GM19438 (cell line): Measurements from ENCODE around the gene TBX4.
"Not testable (repeated sequence)": the region's sequence is repeated elsewhere in the genome, so short reads cannot be mapped to it uniquely, and the experiment has no call there.

Source experiments
- ATAC-seq: cut with Tn5 transposase; IDR thresholded peaks from one replicate; pipeline ENCODE4 v1.9.1; 2021; ENCODE audit warnings: low read depth; ENCODE audit not compliant: unreplicated experiment

The TBX4 gene

DNA sequence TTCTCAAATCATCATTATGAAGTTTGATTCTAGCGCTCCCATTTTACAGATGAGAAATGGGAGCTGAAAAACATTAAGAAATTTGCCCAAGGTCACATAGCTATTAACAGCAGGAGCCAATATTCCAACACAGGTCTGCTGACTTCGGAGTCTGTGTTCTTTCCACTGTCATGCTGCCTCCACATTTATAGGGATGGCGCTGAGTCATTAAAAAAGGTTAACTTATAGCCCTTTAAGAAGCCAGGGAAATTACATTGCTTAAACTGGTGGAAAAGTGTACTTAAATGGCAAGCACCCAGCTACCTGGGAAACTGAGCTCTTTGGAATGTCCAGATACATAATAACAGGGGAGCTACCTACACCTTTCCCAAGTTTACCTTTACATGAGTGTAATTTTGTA, 65.0 kb downstream of the TBX4 start:
- ATAC-seq: no peak

- ATAC-seq: no peak
Observed at GRCh38 chr17:61517843-61518606, 65.8 kb downstream of the TBX4 start.

DNA sequence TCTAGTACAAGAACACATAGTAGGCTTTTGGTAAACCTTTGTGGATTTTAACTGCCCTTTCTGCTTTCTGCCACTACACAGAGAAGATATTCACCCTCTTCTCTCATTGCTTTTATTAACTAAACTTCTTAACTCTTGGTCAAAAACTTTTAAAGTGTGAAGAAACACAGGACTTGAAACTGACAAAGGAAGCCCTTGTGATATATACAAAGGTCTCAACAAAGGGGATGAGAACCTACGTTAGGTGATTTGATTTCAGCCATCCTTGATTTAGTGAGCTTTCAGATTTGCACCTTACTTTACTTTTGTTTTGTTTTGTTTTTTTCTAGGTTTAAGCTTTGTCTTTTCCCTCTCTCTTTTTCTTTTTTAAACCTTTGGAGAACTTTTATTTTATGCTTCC, 66.9 kb downstream of the TBX4 start:
- no peak for ATAC-seq

- no peak for ATAC-seq
Observed at GRCh38 chr17:61519754-61520440, 67.7 kb downstream of the TBX4 start.

- ATAC-seq: no peak
Observed at GRCh38 chr17:61520897-61521296, 68.7 kb downstream of the TBX4 start.

GRCh38 chr17:61522088-61522487, 69.9 kb downstream of the TBX4 start:
- ATAC-seq: no peak

- ATAC-seq: no peak
Observed at GRCh38 chr17:61524319-61524718, 72.1 kb downstream of the TBX4 start.

GRCh38 chr17:61527441-61527840, 75.2 kb downstream of the TBX4 start:
- ATAC-seq: not testable (repeated sequence)

DNA sequence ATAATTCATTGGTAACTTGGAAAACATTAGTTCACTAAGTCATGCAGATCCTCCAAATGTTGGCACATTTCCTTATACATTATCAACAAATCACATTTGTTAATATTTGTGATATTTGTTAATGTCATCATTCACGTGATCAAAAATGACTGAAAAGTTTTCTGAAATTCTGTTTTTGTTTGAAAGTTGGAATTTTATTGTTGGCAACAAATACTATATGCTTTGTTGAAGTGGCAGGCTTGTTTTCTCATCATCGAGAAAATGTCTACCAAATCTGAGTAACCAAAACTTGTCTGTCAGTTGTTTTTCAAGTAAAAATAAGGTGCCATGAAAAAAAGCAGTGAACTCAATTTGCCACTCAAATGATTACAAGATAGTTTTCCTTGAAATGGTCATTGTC, 75.9 kb downstream of the TBX4 start:
- no peak for ATAC-seq

DNA sequence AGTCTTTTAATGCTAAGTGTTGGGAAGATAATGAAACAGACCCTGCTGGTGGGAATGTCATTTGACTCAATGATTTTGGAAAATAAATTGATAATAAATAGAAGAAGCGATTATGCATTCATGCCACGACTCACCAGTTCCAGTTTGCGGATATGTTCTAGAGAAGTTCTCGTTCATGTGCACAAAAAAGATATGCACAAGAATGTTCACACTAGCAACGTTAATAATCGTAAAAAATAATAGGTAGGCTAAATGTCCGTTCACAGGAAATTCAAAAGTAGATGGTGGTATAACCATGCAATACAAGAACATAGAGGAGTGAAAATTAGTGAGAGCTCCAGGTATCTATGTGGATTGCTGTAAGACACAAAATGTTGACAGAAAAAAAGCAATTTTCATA, 79.0 kb downstream of the TBX4 start:
- ATAC-seq: no peak

- no peak for ATAC-seq
Observed at GRCh38 chr17:61532826-61533225, 80.6 kb downstream of the TBX4 start.

- no peak for ATAC-seq
Observed at GRCh38 chr17:61533797-61534196, 81.6 kb downstream of the TBX4 start.

- ATAC-seq: no peak
Observed at GRCh38 chr17:61534414-61534813, 82.2 kb downstream of the TBX4 start.
